GM12878 (cell line): Measurements from ENCODE around the gene HOXD9. TPM values are rescaled to one million over a fixed set of nuclear protein-coding genes. Genes with fewer than 3 reads are reported as not detected.

Experiments
- ATAC-seq: fragments of 200-7000 bp; cut with Tn5 transposase; 3 replicates; pipeline ENCODE4 v1.9.1; 2020; ENCODE audit warnings: mild to moderate bottlenecking, moderate library complexity
- BruUV-seq: library from RNA; stranded (reverse); fragments of 400-500 nt; replicated peaks from 2 replicates; lab custom pipeline; 2021; lab: Mats Ljungman, UMichigan
- CTCF ChIA-PET: fragments of 300-600 bp; sonication (Branson Sonifier 250); formaldehyde crosslinking; extraction: SDS; loops from one replicate; lab custom pipeline; 2021; ENCODE audit warnings: inconsistent platforms; lab: Yijun Ruan, JAX
- POLR2A ChIA-PET: fragments of 350-600 bp; formaldehyde crosslinking; extraction: SDS; loops from one replicate; lab custom pipeline; 2021; ENCODE audit warnings: inconsistent platforms; lab: Charles Lee
- RAD21 ChIA-PET: fragments of 300-600 bp; sonication (Branson Sonifier 250); formaldehyde crosslinking; loops from one replicate; lab custom pipeline; 2023; ENCODE audit warnings: antibody characterized with exemption; ENCODE audit not compliant: unreplicated experiment; lab: Charles Lee
- SMC1A ChIA-PET: fragments of 300-600 bp; sonication (Branson Sonifier 250); formaldehyde crosslinking; loops from one replicate; lab custom pipeline; 2023; ENCODE audit not compliant: unreplicated experiment, uncharacterized antibody; lab: Charles Lee
- DNase-seq: peaks from one replicate; pipeline ENCODE4 v3.0.0-alpha.2; 2011; ENCODE audit warnings: low read depth, low spot score
- FAIRE-seq: peaks from 3 replicates; lab custom pipeline; 2011; peaks lifted over from hg19 to GRCh38; lab: Jason Lieb, UNC
- H2AFZ ChIP-seq: 2 replicates; pipeline ENCODE4 v1.6.0; 2011; ENCODE audit warnings: low read depth, low read length, control low read depth; ENCODE audit not compliant: control insufficient read depth
- H3K27ac ChIP-seq: 2 replicates; pipeline ENCODE4 v1.5.1; 2011; ENCODE audit warnings: control low read depth; ENCODE audit not compliant: control insufficient read depth, insufficient read depth
- H3K27me3 ChIP-seq, 2 experiments: replicated peaks in 1 of 2; 2 replicates each; pipeline versions ENCODE4 v1.6.0 to v1.6.1; 2011; ENCODE audit warnings: low read length in 1 of 2; ENCODE audit not compliant: control insufficient read depth in 2 of 2, insufficient read depth in 2 of 2
- H3K36me3 ChIP-seq, 2 experiments: 2 replicates each; pipeline ENCODE4 v1.5.1; 2011; ENCODE audit warnings: low read length in 1 of 2; ENCODE audit not compliant: control insufficient read depth in 2 of 2, insufficient read depth in 2 of 2
- H3K4me1 ChIP-seq: 2 replicates; pipeline ENCODE4 v1.6.1; 2011; ENCODE audit warnings: mild to moderate bottlenecking, low read length, moderate library complexity, mixed read lengths; ENCODE audit not compliant: control insufficient read depth, insufficient read depth
- H3K4me2 ChIP-seq: 2 replicates; pipeline ENCODE4 v1.6.0; 2011; ENCODE audit warnings: control low read depth; ENCODE audit not compliant: control insufficient read depth, insufficient read depth
- H3K4me3 ChIP-seq: fragments of 200-600 bp; sonication (generic); 2 replicates; pipeline ENCODE4 v1.5.1; 2016
- H3K79me2 ChIP-seq: 2 replicates; pipeline ENCODE4 v1.6.0; 2011; ENCODE audit warnings: low read length; ENCODE audit not compliant: control insufficient read depth, insufficient read depth
- H3K9ac ChIP-seq: 2 replicates; pipeline ENCODE4 v1.8.0; 2011; ENCODE audit warnings: low read length, control low read depth, mixed read lengths; ENCODE audit not compliant: control insufficient read depth, insufficient read depth
- H3K9me3 ChIP-seq: replicated peaks from 3 replicates; pipeline ENCODE4 v1.5.1; 2011; ENCODE audit warnings: mild to moderate bottlenecking, low read length; ENCODE audit not compliant: control insufficient read depth, insufficient read depth
- H4K20me1 ChIP-seq: 2 replicates; pipeline ENCODE4 v1.6.0; 2011; ENCODE audit not compliant: control insufficient read depth, insufficient read depth
- EGR1 ChIP-seq, 2 experiments: IDR thresholded peaks; 1 replicate in 1 of 2; 2 replicates in 1 of 2; pipeline ENCODE4 v1.6.1; 2011 to 2012; ENCODE audit warnings: low read depth in 2 of 2, low read length in 2 of 2, borderline replicate concordance in 1 of 2, mild to moderate bottlenecking in 1 of 2, moderate library complexity in 1 of 2
- JUNB ChIP-seq: IDR thresholded peaks from 2 replicates; pipeline ENCODE4 v1.6.1; 2016; ENCODE audit warnings: antibody characterized with exemption, mild to moderate bottlenecking
- SMARCA5 ChIP-seq: fragments of 450-650 bp; IDR thresholded peaks from 2 replicates; pipeline ENCODE4 v1.6.1; 2017; ENCODE audit warnings: mild to moderate bottlenecking
- SP1 ChIP-seq: IDR thresholded peaks from one replicate; pipeline ENCODE4 v1.6.1; 2011; ENCODE audit warnings: low read depth, low read length
- SUZ12 ChIP-seq: fragments of 200-600 bp; sonication (generic); IDR thresholded peaks from one replicate; pipeline ENCODE4 v1.6.1; 2018; ENCODE audit warnings: antibody characterized with exemption, mild to moderate bottlenecking; ENCODE audit not compliant: unreplicated experiment
- WGBS: methylation state at CpG from one replicate; pipeline ENCODE4 v1.1.6; 2016; ENCODE audit warnings: low lambda C conversion rate; ENCODE audit not compliant: insufficient replicate concordance, insufficient coverage; ENCODE audit errors: missing lambda C conversion rate; 5-methylcytosine and 5-hydroxymethylcytosine counted together
- in situ Hi-C: fragments of 300-500 bp; cut with MboI; formaldehyde crosslinking; loops from 9 replicates; pipeline ENCODE4 v1.14.3; 2018; ENCODE audit warnings: mixed read lengths
- intact Hi-C: fragments of 100-400 bp; cut with micrococcal nuclease; formaldehyde crosslinking; loops from one replicate; pipeline ENCODE4 v1.14.2; 2022; ENCODE audit not compliant: unreplicated experiment
- polyA plus RNA-seq, 11 experiments: library from polyadenylated mRNA; depleted of rRNA in 4 of 11; unstranded in 6 of 11; stranded (reverse) in 5 of 11; fragments of >200 nt; fragmentation: Nextera tagmentation in 4 of 11; fragmentation: Illumina TruSeq in 1 of 11; extraction: Ambion mirVana in 4 of 11; extraction: Trizol in 1 of 11; gene quantifications; 1 replicate in 1 of 11; 2 replicates in 10 of 11; pipeline versions ENCODE4 v1.2.1 to v1.2.3, GENCODE V29; 2011 to 2016; ENCODE audit warnings: inconsistent platforms in 2 of 11, missing spikeins in 2 of 11, low read depth in 1 of 11
- total RNA-seq, 4 experiments: library from RNA; depleted of rRNA in 3 of 4; stranded (reverse); fragments of >200 nt in 3 of 4; fragmentation: Illumina TruSeq in 1 of 4; extraction: Trizol in 1 of 4; gene quantifications; 2 replicates each; pipeline versions ENCODE4 v1.2.1 to v1.2.3, GENCODE V29; 2013 to 2021
- TF ChIP-seq, protein P1 (sequence below): IDR thresholded peaks from 2 replicates; pipeline ENCODE4 v1.6.1; 2012; ENCODE audit warnings: low read depth, low read length, improper control_type of control experiment

HOXD9 gene
- total and polyA plus RNA-seq, 10 of the 15 experiments (the other 5 are each of a cell fraction or from before 2014, with no cell fraction given): not detected

DNA sequence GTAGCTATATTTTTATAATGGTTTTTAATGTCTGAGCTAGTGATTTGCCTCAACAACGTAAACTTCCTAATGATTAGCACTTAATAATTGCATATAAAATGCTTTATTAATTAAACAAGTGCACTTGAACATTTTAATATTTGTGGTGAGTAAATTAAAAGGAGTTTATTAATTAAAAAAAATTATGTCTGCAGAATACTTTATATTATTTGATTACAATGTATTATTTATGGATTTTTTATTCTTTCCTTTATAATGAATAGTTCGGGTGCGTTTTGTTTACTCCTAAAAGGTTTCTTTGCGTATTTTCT is 9.3 kb downstream of the HOXD9 start:
- no peak overlapping the region for H3K27ac ChIP-seq
- H3K79me2 ChIP-seq: no peaks in the 10 kb centered on the region
- no peak for DNase-seq
- ChIA-PET SMC1A (interaction anchor here (0.7 to 3.2 kb wide), 12 partner anchors 9 to 1029 kb away, joined by 3 to 13 read pairs (median 4); no protein-coding TSS in a partner anchor), POLR2A (no interaction called here), RAD21 (interaction anchor here (1.5 to 2.4 kb wide), 3 partner anchors 423 to 1017 kb away, joined by 4 to 8 read pairs (median 7); no protein-coding TSS in a partner anchor), CTCF (interaction anchor here (0.7 to 3.4 kb wide), 12 partner anchors 8 to 1018 kb away, joined by 3 to 36 read pairs (median 7); no protein-coding TSS in a partner anchor)
- intact Hi-C loops: no loop called here
- ATAC-seq: no peak
- no peak for FAIRE-seq
- H3K9me3 ChIP-seq: peaks cover 1% of the 10 kb centered on the region; the same call in 2 of the 3 replicates
- no peaks in the 10 kb centered on the region for H3K4me1 ChIP-seq
- no TSS peak for BruUV-seq
- no peaks in the 10 kb centered on the region for H3K36me3 ChIP-seq
- TF ChIP-seq EGR1 (IDR thresholded peaks at IDR 0.05; ENCODE audit: borderline replicate concordance in 1 of 2, low read depth in 2 of 2, low read length in 2 of 2) (no peak), SMARCA5 (no peak), SUZ12 (no peak), JUNB (no peak), SP1 (no peak)
- TF ChIP-seq, protein P1, sequence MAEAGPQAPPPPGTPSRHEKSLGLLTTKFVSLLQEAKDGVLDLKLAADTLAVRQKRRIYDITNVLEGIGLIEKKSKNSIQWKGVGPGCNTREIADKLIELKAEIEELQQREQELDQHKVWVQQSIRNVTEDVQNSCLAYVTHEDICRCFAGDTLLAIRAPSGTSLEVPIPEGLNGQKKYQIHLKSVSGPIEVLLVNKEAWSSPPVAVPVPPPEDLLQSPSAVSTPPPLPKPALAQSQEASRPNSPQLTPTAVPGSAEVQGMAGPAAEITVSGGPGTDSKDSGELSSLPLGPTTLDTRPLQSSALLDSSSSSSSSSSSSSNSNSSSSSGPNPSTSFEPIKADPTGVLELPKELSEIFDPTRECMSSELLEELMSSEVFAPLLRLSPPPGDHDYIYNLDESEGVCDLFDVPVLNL: no peak
- no peaks in the 10 kb centered on the region for H4K20me1 ChIP-seq
- no peak overlapping the region for H3K9ac ChIP-seq
- peaks cover 10 to 30% of the 10 kb centered on the region in 2 experiments for H3K27me3 ChIP-seq
- in situ Hi-C loops: loop anchor here (25.0 kb wide), 1 partner anchor 1205 kb away; no protein-coding TSS in a partner anchor
- no peak overlapping the region for H2AFZ ChIP-seq
- WGBS: 10% methylated on average over 4 of the region's 4 CpGs
- no peak overlapping the region for H3K4me2 ChIP-seq
- no peak overlapping the region for H3K4me3 ChIP-seq
